Kidney tubule cell (primary cell): ENCODE results near the gene ZNF565.
"Not testable (repeated sequence)": the region's sequence is repeated elsewhere in the genome, so short reads cannot be mapped to it uniquely, and the experiment has no call there.

Experiments
- DNase-seq: peaks from one replicate; pipeline ENCODE4 v3.0.0-alpha.2; 2018; ENCODE audit warnings: low spot score

The ZNF565 gene

GRCh38 chr19:36150586-36150985 is 63.9 kb downstream of the ZNF565 start:
- DNase-seq = no peak

DNA sequence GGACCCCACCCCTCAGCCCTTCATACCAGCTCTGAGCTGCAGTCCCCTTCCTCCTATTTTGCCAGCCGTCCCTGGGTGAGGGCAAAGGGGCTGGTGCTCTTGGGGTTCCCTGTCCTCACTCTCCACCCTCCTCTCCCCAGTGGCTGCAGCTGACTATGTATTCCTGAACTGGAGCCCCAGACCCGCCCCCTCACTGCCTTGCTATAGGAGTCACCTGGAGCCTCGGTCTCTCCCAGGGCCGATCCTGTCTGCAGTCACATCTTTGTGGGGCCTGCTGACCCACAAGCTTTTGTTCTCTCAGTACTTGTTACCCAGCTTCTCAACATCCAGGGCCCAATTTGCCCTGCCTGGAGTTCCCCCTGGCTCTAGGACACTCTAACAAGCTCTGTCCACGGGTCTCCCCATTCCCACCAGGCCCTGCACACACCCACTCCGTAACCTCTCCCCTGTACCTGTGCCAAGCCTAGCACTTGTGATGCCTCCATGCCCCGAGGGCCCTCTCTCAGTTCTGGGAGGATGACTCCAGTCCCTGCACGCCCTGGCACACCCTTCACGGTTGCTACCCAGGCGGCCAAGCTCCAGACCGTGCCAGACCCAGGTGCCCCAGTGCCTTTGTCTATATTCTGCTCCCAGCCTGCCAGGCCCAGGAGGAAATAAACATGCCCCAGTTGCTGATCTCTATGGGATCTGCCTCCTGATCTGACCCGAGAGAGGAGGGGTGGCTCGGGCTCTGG is 64.6 kb downstream of the ZNF565 start:
- no peak for DNase-seq

DNA sequence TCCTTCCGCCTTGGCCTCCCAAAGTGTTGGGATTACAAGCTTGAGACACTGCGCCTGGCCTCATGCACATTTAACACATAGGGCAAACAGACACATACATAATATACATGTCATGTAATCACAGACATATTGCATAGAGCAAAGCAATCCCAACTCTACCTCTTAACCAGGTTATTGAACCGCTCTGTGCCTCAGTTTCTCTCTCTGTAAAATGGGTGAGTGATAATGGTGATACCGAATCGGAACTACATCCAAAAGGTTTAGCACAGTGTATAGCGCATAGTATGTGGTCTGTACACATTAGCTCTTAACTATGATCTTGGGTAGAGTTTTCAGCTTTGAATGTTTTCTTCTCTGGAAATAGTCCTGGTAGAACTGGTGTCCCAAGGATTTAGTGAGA is 69.8 kb downstream of the ZNF565 start:
- no peak for DNase-seq

GRCh38 chr19:36142496-36142895 is 72.0 kb downstream of the ZNF565 start:
- DNase-seq = no peak

DNA sequence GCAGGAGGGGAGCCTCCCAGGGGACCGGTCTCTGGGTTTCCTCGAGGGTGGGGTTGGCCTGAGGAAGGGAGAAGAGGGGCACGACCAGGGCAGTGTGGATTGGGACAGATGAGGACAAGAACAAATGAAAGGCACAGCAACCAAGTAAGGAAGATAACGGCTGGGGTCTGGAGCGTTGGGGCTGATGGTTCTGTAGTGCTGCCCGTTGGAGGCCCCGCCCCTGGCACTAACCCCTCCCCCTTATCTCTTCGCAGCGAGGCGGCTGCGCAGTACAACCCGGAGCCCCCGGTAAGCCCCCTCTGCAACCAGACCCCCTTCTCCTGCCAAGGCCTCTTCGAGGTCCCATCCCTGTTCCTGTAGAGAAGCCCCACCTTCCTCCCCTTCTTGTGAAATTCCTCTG is 72.4 kb downstream of the ZNF565 start:
- no peak for DNase-seq

DNA sequence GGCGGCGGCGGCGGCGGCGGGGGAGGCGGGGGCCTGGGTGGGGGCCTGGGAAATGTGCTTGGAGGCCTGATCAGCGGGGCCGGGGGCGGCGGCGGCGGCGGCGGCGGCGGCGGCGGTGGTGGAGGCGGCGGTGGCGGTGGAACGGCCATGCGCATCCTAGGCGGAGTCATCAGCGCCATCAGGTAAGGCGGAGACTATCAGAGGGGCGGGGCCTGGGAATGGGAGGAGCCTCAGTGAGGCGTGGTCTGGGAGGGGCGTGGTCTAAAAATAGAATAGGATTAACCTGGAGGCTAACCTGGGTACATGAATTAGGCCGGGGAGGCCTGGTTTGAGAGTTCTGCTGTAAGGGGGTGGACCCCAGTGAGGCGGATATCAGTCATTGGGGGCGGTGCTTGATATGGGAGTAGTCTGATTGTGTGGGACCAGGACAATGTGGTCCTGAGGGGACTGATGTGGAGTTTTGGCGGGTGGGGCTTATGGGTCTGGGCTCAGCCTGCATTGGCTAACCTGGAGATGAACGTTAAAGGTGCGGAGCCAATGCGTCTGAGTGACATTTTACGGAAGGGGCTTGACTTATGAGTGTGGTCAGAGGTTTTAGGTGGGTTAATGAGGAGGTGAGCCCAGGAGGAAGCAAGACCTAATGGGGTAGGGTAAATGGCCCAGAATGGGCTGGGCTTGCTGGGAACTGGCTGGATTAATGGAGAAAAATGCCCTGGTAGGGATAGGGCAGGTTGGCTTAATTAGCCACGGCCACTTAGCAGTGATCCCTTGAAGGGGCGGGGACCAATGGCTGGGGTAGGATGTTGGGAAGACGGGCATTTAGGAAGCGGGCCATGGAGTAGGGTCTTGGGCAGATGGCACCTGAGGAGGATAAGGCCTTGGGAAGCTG is 73.2 kb downstream of the ZNF565 start:
- DNase-seq = peak; percentile 93

DNA sequence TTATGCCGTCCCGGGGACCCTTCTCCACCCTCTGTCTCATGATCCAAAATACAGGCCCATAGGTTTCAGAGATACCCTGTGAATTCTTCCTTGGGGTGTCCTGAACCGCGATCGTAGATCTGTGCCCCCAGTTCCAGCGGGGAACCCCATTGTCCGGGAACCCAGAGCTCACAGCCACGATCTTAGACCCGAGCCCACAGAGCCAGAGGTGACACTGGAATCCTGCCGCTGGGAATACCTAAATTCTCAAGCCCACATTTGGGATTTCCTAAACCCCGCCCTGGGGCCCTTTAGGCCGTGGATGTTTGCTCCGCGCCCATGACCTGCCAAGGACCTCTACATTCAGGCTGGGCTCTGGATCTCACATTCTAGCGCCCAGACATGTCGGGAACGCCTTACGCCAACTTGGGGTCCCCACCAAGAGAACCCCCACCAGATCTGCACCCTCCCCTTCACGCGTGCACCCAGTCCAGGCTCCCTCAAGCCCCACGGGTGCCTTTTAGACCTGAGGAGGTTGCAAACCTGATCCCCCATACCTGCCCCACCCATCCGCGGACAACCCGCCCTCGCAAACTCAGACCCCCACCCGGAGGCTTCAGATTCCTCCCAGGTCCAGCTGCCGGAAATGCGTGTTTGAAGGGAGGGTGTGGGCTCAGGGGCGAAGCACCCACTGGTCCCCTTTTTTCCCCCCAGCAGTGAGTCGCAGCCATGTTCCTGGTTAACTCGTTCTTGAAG is 74.0 kb downstream of the ZNF565 start:
- DNase-seq = peak; percentile 75

GRCh38 chr19:36139473-36140303 is 74.8 kb downstream of the ZNF565 start, which contains the start of gene CAPNS1:
TSS of gene CAPNS1 (plus strand) at chr19:36140066. CDS start at chr19:36141012, 946 bp downstream.
- peak; percentile 97 for DNase-seq

DNA sequence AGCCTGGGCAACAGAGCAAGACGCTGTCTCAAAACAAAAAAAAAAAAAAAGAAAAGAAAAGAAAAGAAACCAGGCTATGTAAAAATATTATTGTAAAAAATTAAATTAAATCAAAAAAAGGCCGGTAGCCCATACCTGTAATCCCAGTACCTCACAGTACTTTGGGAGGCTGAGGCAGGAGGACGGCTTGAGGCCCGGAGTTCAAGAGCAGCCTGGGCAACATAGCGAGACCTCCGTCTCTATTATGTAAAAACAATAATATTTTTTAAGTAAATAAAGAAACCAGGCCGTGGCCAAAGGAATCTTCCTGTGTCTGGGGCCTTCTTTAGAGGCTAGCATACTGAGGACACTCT is 75.4 kb downstream of the ZNF565 start:
- DNase-seq = no peak

- peak; percentile 90 for DNase-seq
These were observed 77.3 kb downstream of the ZNF565 start for GRCh38 chr19:36136964-36137686.

DNA sequence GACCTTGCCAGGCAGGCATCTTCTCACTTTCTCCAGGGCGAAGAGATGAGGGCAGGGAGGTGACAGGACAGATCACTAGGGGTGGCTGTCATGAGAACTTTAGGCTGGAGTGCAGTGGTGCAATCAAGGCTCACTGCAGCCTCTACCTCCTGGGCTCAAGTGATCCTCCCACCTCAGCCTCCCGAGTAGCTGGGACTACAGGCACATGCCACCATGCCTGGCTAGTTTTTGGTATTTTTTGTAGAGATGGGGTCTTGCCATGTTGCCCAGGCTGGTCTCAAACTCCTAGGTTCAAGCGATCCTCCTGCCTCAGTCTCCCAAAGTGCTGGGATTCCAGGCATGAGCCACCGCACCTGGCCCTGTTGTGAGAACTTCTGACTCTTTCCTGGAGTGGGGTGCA is 79.6 kb downstream of the ZNF565 start:
- not testable (repeated sequence) for DNase-seq
